DND-41 (cell line): Measurements from ENCODE around the gene SIGMAR1.

ENCODE experiments used
- EZH2 ChIP-seq: IDR thresholded peaks from 3 replicates; pipeline ENCODE4 v1.6.1; 2012; ENCODE audit warnings: borderline replicate concordance, low read depth, mild to moderate bottlenecking, moderate library complexity, low read length, inconsistent platforms; ENCODE audit not compliant: severe bottlenecking
- TF ChIP-seq, protein P1 (sequence below): IDR thresholded peaks from 2 replicates; pipeline ENCODE4 v1.5.1; 2012; ENCODE audit warnings: borderline replicate concordance, low read length, moderate library complexity, mild to moderate bottlenecking; ENCODE audit not compliant: poor library complexity, severe bottlenecking; ENCODE audit errors: extremely low read depth

DNA sequence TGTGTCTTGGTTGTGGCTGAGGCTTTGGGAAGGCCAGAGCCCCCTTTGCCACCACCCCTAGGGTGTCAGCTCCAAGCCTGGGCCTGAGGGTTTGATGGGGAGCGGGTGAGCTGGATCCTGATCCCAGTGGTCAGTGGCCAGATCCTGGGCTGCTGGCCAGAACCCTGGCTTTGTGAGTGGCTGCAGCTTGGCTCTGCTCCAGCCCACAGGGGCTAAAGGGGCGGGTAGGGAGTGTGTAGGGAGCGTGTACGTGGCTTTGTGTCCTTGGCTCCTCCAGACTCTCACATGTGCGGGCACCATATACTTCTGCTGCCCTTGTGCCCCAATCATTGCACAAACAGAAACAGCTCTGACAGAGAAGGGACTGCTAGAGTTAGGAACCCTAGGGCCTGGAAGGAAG is 13.2 kb upstream of the SIGMAR1 start:
- TF ChIP-seq, protein P1, sequence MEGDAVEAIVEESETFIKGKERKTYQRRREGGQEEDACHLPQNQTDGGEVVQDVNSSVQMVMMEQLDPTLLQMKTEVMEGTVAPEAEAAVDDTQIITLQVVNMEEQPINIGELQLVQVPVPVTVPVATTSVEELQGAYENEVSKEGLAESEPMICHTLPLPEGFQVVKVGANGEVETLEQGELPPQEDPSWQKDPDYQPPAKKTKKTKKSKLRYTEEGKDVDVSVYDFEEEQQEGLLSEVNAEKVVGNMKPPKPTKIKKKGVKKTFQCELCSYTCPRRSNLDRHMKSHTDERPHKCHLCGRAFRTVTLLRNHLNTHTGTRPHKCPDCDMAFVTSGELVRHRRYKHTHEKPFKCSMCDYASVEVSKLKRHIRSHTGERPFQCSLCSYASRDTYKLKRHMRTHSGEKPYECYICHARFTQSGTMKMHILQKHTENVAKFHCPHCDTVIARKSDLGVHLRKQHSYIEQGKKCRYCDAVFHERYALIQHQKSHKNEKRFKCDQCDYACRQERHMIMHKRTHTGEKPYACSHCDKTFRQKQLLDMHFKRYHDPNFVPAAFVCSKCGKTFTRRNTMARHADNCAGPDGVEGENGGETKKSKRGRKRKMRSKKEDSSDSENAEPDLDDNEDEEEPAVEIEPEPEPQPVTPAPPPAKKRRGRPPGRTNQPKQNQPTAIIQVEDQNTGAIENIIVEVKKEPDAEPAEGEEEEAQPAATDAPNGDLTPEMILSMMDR = no peak
- no peak for TF ChIP-seq EZH2
